ENCODE data around the gene PITPNM1.

PITPNM1 gene

GRCh38 chr11:67502328-67502979 lies 2.7 kb downstream of the PITPNM1 start:
- ATAC-seq = no peak

GRCh38 chr11:67501854-67502253 lies 3.3 kb downstream of the PITPNM1 start:
- ATAC-seq = no peak

- ATAC-seq = no peak
These were observed 4.1 kb downstream of the PITPNM1 start for GRCh38 chr11:67500831-67501715.

- ATAC-seq = no peak
These were observed 4.7 kb downstream of the PITPNM1 start for GRCh38 chr11:67500484-67500821.

GRCh38 chr11:67499808-67500483 lies 5.2 kb downstream of the PITPNM1 start:
- no peak for ATAC-seq

- ATAC-seq = no peak
These were observed 6.6 kb downstream of the PITPNM1 start for GRCh38 chr11:67498544-67498972.

- ATAC-seq = no peak
These were observed 7.4 kb downstream of the PITPNM1 start for GRCh38 chr11:67497656-67498291.

GRCh38 chr11:67496113-67496512 lies 9.1 kb downstream of the PITPNM1 start:
- no peak for ATAC-seq

- ATAC-seq = no peak
These were observed 9.7 kb downstream of the PITPNM1 start for GRCh38 chr11:67495234-67496005.

GRCh38 chr11:67494371-67495233 lies 10.6 kb downstream of the PITPNM1 start:
- ATAC-seq = no peak

- ATAC-seq = no peak
These were observed 11.4 kb downstream of the PITPNM1 start for GRCh38 chr11:67493548-67494370.

- peak; percentile 24 to 27 for ATAC-seq
These were observed 12.2 kb downstream of the PITPNM1 start for GRCh38 chr11:67492801-67493547.

- ATAC-seq = no peak
These were observed 13.0 kb downstream of the PITPNM1 start for GRCh38 chr11:67492069-67492727.

- no peak for ATAC-seq
These were observed 13.7 kb downstream of the PITPNM1 start for GRCh38 chr11:67491276-67492068.

GRCh38 chr11:67490727-67491065 lies 14.5 kb downstream of the PITPNM1 start:
- no peak for ATAC-seq

GRCh38 chr11:67489885-67490726 lies 15.1 kb downstream of the PITPNM1 start:
- ATAC-seq = no peak

GRCh38 chr11:67489203-67489884 lies 15.8 kb downstream of the PITPNM1 start:
- ATAC-seq = no peak

All from activated CD4-positive, CD25-positive, alpha-beta regulatory T cell treated with anti-CD3 and anti-CD28 coated beads, Interleukin-2, amount 50 U/mL, for 24 hours (primary cell).